GM21723 (cell line): ENCODE data around the gene ZSCAN2.
"Not testable (repeated sequence)": the region's sequence is repeated elsewhere in the genome, so short reads cannot be mapped to it uniquely, and the experiment has no call there.

Source experiments
- ATAC-seq: cut with Tn5 transposase; IDR thresholded peaks from one replicate; pipeline ENCODE4 v1.9.1; 2021; ENCODE audit warnings: mild to moderate bottlenecking, moderate library complexity; ENCODE audit not compliant: unreplicated experiment

Gene ZSCAN2

DNA sequence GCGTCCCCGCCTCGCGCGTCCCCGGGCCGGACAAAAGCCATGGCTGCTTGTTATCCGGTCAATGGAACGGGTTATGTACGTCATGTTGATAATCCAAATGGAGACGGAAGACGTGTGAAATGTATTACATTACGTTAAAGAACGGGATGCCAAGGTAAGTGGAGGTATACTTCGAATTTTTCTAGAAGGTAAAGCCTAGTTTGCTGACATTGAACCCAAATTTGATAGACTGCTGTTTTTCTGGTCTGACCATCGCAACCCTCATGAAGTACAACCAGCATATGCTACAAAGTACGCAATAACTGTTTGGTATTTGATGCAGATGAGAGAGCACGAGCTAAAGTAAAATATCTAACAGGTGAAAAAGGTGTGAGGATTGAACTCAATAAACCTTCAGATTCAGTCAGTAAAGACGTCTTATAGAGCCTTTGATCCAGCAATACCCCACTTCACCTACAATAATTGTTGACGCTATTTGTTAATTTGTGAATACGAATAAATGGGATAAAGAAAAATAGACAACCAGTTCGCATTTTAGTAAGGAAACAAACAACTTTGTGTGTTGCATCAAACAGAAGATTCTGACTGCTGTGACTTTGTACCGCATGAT lies 33.5 kb downstream of the ZSCAN2 start:
- no peak for ATAC-seq

DNA sequence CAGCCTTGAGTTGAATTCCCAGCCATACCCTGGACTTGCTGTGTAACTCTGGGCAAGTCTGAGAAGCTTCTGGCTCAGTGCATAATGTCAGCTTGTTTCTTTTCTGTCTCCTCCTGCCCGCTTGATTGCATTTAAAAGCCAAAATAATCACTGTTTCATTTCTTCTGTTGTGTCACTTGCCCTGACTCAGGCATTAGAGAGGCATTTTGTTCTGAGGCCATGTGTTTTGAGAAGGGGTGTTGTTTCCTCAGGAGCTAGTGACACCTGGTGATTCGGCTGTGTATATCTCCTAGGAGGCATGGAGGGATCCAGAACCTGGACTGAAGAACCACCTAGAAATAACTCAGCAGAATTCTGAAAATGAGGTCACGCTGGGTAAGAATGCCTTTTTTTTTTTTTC lies 37.3 kb downstream of the ZSCAN2 start:
- ATAC-seq, result no peak

DNA sequence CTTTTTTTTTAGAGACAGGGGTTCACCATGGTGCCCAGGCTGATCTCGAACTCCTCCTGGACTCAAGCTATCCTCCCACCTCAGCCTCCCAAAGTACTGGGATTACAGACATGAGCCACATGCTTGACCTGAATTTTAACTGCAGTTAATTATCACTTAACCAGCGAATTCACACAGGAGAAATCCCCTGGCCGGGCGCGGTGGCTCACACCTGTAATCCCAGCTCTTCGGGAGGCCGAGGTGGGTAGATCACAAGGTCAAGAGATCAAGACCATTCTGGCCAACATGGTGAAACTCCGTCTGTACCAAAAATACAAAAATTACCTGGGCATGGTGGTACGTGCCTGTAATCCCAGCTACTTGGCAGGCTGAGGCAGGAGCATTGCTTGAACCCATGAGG lies 41.1 kb downstream of the ZSCAN2 start:
- not testable (repeated sequence) for ATAC-seq

GRCh38 chr15:84642640-84643039 lies 41.8 kb downstream of the ZSCAN2 start:
- not testable (repeated sequence) for ATAC-seq

DNA sequence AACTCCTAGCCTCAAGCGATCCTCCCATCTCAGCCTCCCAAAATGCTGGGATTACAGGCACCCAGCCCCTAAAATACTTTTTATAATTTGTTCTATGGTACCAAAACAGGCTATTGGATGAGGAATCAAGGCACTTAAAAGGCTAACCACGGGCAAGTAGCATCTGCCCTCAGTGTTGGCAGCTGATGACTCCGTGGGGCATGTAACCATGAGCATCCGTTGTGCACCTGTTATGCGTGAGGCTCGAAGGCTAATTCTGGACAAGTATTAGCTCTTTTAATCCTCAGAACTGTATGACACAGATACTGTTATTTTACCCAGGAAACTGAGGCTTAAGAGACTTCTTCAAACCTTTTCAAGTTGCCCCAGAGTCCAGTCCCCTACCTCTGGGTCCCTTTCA lies 43.0 kb downstream of the ZSCAN2 start:
- no peak for ATAC-seq

DNA sequence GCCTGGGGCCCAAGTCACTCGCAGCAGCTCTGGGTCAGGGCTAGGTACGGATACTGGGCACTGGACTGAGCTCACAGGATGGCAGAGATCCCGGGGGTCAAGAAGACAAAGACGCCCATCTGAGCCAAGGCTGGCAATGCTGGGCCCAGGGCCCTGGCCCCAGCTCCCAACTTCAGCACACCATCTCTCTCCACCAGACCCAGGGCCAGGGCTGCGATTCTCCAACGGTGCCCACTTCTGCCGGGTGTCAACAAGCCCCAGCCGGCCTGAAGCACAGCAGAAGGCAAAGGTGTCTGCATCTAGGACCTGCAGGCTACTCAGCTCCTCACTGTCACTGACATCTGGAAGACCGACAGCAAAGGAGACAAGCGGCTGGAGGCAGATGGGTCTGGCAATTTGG lies 44.7 kb downstream of the ZSCAN2 start:
- ATAC-seq, result no peak

GRCh38 chr15:84645997-84646396 lies 45.2 kb downstream of the ZSCAN2 start:
- no peak for ATAC-seq

DNA sequence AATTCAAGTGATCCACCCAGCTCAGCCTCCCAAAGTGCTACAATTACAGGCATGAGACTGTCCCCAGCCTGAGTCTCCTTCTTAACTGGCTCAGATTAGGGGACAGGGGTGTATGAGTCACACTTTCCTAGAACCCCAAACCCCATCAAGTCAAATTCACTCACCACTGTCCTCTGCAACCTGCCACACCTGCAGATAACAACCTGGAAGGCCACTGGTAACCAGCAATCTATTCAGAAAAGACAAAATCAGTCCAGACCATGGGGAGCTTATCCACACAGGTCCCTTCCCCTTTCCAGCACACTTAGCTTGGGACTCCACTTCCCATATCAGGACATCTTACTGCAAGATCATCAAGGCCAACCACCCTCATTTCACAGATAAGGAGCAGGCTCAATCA lies 46.9 kb downstream of the ZSCAN2 start:
- ATAC-seq, result no peak

DNA sequence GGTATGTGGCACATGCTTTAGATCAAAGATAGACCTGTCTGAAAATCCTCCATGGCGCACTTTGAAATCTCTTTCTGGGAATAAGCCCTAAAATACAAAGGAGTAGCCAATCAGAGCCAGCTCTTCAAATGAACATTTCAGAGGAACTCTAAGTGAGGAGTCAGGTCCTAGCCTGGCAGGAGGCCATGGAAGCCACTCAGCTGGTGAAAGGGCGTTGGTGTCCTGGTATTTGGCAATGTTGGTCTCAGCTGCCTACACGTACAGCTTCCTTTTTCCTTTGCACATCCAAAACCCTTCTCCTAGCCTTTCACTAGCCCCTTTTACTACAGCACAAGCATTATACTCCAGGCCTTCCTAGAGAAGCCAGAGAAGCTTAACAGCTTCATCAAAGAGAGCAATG lies 47.7 kb downstream of the ZSCAN2 start:
- ATAC-seq, result no peak

DNA sequence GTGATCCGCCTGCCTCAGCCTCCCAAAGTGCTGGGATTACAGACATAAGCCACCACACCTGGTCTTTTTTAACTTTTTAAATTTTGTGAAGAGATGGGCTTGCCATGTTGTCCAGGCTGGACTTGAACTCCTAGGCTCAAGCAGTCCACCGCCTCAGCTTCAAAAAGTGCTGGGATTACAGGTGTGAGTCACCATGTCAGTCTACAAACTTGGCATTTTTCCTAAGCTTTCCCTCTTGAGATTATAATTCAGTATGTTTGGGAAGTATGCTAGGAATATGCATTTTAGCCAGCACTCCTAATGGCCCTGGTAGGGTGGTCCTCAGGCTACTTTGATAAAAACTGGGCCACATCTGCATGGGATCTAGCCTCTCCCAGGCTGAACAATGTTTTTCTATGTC lies 48.9 kb downstream of the ZSCAN2 start:
- ATAC-seq, result no peak

- ATAC-seq, result no peak
Observed at GRCh38 chr15:84653584-84653909, 52.7 kb downstream of the ZSCAN2 start.

GRCh38 chr15:84653910-84654688 lies 53.3 kb downstream of the ZSCAN2 start, which contains the start of gene WDR73:
TSS of gene WDR73 (minus strand) at chr15:84654283. CDS start at chr15:84654274, 9 bp downstream.
- peak; percentile 87 for ATAC-seq

DNA sequence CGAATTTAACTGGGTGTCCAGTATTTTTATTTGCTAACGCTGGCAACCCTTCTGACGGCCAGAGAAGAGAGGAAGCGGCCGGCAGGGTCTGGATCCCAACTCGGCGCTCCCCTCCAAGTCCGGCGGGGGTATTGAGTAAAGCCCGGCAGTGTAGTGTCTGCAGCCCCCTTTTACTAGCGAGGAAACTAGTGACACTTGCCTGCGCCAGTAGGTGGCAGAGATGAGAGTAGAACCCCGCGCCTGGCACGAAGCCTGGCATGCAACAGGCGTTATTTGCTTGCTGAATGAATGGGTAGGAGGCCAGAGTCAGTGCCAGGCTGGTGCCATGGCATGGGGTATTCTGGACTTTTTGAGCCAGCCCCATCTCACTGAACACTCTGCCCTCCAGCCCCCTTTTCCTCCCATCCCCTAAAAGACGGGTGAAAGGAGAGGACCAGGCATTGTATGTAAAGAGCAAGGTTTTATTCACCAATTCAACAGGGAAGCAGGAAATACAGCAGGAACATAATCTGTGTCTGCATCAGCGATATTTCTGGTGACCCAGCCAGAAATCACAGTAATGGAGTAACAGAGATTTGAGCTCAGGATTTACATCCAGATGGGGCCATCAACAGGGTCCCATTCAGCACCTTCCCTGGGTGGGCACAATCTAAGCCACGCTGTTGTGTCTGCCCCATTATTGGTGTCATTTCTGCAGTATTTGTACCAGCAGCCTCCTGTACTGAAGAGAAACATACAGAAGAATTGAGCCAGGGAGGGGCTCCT lies 54.1 kb downstream of the ZSCAN2 start:
- ATAC-seq, result peak; percentile 40

DNA sequence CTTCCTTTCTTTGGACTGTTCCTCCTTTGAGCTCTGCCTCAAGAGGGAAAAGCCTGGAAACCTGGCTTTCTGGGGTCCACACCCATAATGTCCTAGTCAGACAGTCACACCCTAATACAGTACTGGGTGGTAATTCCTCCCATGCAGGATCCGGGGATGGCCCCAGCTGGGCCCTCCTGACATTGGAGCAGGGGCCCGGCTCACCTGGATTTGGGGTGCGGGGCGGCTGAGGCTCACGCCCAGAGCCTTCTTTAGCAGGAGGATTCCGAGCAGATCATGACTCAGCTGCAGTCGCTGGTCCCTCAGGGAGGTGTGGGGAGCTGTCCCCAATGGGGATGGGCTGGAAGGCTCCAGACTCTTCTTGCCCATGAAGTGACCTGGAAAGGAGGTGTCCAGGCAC lies 56.2 kb downstream of the ZSCAN2 start:
- ATAC-seq, result no peak

GRCh38 chr15:84657748-84658079 lies 56.9 kb downstream of the ZSCAN2 start:
- no peak for ATAC-seq

- peak; percentile 61 for ATAC-seq
Observed at GRCh38 chr15:84658080-84658787, 57.4 kb downstream of the ZSCAN2 start, which contains the start of gene NMB. TSS of gene NMB (minus strand) at chr15:84658199. CDS start at chr15:84658152, 47 bp downstream.

- no peak for ATAC-seq
Observed at GRCh38 chr15:84658788-84659411, 58.1 kb downstream of the ZSCAN2 start.

GRCh38 chr15:84659904-84660781 lies 59.3 kb downstream of the ZSCAN2 start:
- ATAC-seq, result no peak

GRCh38 chr15:84661001-84661400 lies 60.2 kb downstream of the ZSCAN2 start:
- ATAC-seq, result no peak

DNA sequence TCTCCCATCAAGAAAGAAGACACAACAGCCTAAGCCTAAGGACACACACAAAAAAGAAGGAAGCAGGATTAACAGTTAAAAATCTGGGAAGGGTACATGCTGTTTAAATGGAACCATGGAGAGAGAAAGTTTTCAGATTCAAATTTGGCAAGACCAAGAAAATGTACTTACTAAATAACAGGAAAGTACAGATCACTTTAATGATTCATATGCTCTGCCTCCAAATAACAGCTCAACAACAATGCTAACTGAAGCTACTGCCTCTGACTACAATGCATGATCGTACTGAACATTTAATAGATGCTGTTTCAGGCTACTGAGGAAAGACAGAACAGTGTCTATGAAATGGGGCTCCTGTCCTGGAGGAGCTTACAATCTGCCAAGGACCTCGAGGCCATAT lies 65.6 kb downstream of the ZSCAN2 start:
- ATAC-seq, result no peak
